Stimulated activated CD8-positive, alpha-beta memory T cell treated with anti-CD3 and anti-CD28 coated beads, Interleukin-12 subunit alpha, Interleukin-12 subunit beta, amount 100 ng/mL, for 1 hour (primary cell): ENCODE data around the gene GATB.

ENCODE experiments used
- DNase-seq: peaks from one replicate; pipeline ENCODE4 v3.0.0-alpha.2; 2020; ENCODE audit warnings: low read depth

Gene GATB

DNA sequence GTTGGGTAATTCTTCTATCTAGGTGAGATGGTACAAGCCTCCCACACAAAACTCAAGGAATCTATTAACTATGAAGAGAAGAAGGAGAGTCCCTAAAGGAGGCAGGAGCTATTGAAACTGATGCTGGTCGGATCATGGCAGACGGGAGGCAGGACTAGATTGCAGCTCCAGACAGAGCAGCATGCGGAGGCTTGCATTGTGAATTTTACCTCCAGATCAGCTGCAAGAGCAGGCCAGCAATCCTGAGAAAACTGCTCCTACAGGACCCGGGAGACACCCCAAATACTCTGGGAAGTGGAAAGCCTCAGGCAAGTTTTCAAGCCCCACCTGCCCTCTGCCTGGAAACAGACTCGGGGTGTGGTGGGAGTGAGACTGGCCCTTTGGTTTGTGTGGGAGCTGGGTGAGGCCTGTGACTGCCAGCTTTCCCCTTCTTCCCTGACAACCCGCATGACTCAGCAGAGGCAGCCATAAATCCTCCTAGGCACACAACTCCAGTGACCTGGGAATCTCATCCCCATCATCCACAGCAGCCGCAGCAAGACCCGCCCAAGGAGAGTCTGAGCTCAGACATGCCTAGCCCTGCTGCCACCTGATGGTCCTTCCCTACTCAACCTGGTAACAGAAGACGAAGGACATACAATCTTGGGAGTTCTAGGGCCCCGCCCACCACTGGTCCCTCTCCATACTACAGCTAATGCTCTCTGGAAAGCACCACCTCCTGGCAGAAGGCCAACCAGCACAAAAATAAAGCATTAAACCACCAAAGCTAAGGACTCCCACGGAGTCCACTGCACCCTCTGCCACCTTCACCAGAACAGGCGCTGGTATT, 30.9 kb downstream of the GATB start:
- no peak for DNase-seq

DNA sequence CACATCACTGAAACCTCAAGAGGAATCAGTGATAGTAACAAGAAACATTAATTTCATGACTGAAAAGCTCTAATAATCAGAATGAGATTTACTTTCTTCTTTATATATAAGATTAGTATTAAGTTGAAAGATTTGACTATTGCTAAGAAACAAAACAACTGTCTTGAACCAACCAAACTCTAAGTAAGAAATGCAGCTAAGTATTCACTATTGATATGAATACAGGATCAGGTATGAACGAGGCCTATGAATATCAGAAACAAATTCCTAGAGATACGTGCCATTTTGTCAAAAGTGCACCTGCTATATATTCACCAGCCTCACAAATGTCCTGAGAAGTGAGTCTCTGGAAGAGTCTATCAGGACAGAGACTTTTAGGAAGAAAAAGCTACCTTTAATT, 32.1 kb downstream of the GATB start:
- DNase-seq = no peak

DNA sequence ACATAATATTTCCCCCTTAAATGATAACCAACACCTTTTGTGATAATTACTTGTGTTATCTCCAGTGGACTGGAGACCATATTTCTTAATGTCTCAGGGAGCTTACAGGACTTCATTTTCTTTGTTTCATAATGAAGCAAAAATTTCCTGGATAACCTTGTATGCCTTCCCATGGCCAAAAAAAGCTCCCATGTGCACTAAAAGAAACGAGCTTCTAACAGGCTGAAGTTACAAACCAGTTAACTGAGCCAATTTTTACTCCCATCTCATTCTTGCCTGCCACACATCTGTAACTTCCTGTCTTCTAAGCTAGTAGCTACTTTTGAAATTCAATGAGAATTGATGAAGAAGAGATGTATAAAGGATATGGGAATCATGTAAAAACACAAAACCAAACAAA, 32.8 kb downstream of the GATB start:
- no peak for DNase-seq

DNA sequence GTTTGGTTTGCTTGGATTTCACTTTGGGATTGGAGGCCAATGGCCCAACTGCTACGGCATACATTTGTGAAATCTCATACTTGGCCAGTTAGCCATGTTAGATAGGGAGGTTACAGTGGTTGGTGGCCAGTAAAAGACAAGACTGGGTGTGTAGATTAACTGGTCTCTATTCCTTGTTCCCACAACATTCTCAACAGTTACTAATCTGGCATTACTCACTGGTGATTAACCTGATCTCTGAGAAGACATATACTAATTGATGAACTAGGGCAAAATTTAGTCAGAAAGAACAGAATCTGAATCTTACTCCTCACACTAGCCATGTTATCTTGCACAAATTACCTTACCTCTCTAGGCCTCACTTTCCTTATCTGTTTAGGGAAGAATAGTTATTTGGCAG, 33.4 kb downstream of the GATB start:
- DNase-seq = no peak

GRCh38 chr4:151725087-151725486, 35.7 kb downstream of the GATB start:
- DNase-seq = no peak

DNA sequence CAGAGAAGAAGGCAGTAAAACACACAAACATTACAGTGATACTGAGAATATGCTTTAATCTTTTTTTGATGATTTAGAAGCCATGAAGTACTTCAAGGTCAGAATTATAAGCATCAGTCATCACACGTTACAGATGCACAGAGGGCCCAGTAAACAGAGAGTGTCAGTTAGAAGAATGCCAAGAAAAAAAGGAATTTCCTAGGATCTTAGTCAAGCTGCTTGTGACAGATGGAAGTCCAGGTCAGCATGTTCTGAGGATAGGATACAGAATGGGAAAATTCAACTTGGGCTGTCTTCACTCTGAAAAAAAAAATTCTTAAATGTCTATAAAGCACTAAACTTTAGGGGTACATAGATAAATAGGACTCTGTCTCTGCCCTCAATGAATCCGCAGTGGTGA, 38.9 kb downstream of the GATB start:
- DNase-seq = no peak

DNA sequence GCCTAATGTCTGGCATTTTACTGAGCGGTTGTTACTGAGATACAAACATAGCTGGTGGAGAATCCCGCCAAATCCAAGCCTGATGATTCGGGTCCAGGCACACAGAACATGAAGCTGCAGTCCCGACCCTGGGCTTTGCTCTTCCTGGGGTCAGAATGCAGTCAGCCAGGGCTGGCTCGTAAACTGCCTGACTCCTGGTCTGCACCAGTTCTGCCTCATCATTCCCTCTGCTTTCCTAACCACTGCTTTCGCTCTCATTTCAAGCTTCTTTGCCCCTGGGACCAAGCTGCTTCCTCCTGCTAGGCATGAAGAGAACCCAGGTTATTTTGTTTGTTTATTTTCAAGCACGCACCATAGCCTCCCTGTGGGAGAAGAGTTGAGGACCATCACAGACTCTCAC, 39.3 kb downstream of the GATB start:
- DNase-seq = no peak

GRCh38 chr4:151719956-151720334, 40.9 kb downstream of the GATB start:
- DNase-seq = no peak

GRCh38 chr4:151718984-151719955, 41.5 kb downstream of the GATB start:
- no peak for DNase-seq

GRCh38 chr4:151717909-151718628, 42.7 kb downstream of the GATB start:
- DNase-seq = no peak

- no peak for DNase-seq
These were observed 43.5 kb downstream of the GATB start for GRCh38 chr4:151717314-151717713.

DNA sequence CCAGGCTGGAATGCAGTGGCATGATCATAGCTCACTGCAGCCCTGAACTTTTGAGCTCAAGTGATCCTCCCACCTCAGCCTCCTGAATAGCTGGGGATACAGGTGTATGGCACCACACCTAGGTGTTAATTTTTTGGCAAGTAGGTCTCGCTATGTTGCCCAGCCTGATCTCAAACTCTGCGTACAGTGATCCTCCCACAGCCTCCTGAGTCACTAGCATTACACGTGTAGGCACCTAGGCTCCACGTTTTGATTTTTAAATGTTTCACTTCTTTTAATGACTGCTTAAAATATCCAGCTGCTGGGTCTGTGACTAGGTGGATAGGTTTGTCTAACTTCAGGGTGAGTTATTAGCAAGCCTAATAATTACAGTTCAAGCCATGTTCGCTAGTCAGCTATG, 44.5 kb downstream of the GATB start:
- no peak for DNase-seq

GRCh38 chr4:151715881-151716280, 44.9 kb downstream of the GATB start:
- no peak for DNase-seq

- no peak for DNase-seq
These were observed 48.0 kb downstream of the GATB start for GRCh38 chr4:151712777-151713176.

DNA sequence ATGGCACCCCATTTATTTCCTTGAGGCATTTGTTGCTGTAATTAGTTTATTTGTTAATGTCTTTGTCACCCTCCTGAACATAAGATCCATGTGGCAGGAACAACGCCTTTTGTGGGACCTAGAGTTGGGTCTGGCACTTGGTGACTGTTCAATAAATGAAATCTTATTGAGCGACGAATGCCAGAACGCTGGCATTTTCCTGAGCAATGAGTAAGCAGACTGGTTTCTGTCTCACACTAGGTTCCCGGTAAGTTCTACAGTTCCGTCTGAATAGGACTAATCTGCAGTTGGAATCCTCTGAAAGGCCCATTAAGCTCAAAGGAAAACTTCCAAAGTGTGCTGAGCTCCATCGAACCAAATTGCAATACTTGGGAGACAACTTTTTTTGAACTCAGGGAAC, 49.2 kb downstream of the GATB start:
- DNase-seq = no peak

GRCh38 chr4:151709587-151709986, 51.2 kb downstream of the GATB start:
- no peak for DNase-seq

DNA sequence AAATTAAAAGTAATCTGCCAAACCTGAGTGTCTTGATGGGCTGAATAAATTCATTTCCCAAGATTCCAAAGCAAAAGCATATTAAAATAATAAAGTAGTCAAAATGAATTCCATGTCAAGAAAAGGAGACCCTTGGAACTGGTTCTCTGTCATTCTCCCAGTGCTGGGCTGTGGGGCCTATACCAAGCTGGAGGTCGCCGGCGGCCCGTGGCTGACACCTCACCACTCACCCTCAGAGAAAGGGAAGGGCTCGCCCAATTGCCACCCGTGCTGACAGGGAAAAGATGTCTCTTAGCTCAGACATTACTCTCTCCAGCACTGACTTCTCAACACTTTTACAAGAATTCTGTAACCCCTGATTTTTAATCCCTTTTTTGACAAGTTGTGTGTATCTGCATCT, 51.7 kb downstream of the GATB start:
- no peak for DNase-seq

DNA sequence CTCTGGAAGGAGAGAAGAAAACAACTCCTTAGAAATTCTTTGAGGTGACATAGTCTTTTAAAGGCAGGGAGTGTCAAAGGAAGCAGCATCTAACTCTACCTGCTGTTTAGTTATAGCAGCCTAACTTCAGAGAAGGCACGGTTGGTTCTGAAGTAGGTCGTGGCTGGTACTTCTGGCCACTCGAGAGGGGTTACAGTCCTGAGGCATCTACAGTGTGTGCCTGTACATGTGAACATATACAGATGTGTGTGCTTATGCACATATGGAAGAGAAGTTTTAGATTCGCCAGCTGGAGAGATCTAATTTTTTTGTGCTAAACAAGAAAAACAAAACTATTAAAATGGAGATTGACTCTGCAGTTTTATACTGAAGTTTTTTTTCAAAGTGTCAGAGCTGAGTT, 52.7 kb downstream of the GATB start:
- DNase-seq = no peak

GRCh38 chr4:151703401-151703800, 57.4 kb downstream of the GATB start:
- no peak for DNase-seq

DNA sequence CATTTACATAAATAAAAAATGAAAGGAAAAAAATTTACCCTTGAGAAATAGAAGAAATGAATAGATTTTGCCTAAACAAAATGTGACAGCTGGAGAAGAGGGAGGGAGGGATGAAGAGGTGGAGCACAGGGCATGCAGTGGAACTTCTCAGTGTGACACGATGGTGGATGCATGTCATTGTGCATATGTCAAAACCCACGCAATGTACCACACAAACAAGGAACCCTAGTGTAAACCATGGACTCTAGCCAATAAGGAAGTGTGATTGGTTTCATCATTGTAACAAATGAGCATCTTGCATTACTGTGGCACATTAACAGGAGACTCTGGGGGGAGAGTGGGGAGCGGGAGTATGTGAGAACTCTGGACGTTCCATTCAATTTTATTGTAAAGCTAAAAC, 58.6 kb downstream of the GATB start:
- no peak for DNase-seq

DNA sequence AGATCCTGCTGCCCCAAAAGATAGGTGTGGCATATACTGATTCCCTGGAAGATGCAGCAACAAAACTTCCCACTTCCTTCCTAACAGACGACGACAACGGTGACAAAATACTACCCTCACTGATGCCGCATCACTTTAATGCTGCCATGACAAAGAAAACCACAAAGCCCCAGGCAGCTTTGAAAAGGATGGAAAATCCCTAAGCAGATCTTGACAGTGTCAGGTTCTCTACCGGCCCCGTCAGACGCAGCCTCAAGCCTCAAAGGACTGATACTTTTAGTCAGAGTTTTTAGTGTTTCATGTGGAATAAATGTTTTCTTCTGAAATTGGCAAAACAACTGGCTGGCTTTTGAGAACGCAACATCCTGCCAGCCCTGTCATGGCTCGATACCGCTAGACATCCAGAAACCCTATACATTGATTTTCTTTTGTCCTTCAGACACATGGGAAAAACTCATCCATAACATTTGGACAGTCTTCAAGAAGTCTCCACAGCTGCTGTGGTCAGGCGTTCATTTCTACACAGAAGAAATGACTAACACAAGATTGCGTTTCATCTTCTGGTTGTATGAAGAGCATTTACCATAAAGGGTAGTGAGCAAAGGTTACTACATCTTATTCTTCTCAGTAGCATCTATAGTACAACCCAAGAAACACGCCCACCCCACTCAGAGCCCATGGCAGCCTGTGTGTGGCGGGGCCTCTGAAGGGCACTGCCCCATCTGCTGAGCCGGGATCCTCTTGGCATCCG, 60.1 kb downstream of the GATB start:
- no peak for DNase-seq

GRCh38 chr4:151698213-151698612, 62.6 kb downstream of the GATB start:
- DNase-seq = no peak
